Subcutaneous abdominal adipose tissue (tissue), 5 donors: Measurements from ENCODE around the gene PSAP.
"Not testable (repeated sequence)": the region's sequence is repeated elsewhere in the genome, so short reads cannot be mapped to it uniquely, and the experiment has no call there.

ENCODE experiments used
- H3K27ac ChIP-seq: one replicate; pipeline ENCODE4 v1.7.0; 2013; ENCODE audit warnings: low read depth, mild to moderate bottlenecking, inconsistent platforms, low read length, moderate library complexity
- H3K27me3 ChIP-seq, 5 donors: one replicate each; pipeline ENCODE4 v1.7.0; 2013; ENCODE audit warnings: low read length in 5 of 5, inconsistent platforms in 1 of 5; ENCODE audit not compliant: control insufficient read depth in 5 of 5, insufficient read depth in 4 of 5
- H3K36me3 ChIP-seq, 5 donors: one replicate each; pipeline ENCODE4 v1.7.0; 2013; ENCODE audit warnings: low read length in 5 of 5; ENCODE audit not compliant: control insufficient read depth in 5 of 5, insufficient read depth in 5 of 5
- H3K4me1 ChIP-seq, 5 donors: one replicate each; pipeline ENCODE4 v1.7.0; 2013; ENCODE audit warnings: low read length in 5 of 5, mild to moderate bottlenecking in 3 of 5, moderate library complexity in 1 of 5; ENCODE audit not compliant: control insufficient read depth in 5 of 5, insufficient read depth in 5 of 5
- H3K4me3 ChIP-seq, 5 donors: one replicate each; pipeline ENCODE4 v1.7.0; 2013; ENCODE audit warnings: low read length in 5 of 5, low read depth in 1 of 5
- H3K9ac ChIP-seq, 5 donors: one replicate each; pipeline ENCODE4 v1.7.0; 2013; ENCODE audit warnings: low read length in 5 of 5, mild to moderate bottlenecking in 4 of 5, moderate library complexity in 3 of 5
- H3K9me3 ChIP-seq, 5 donors: one replicate each; pipeline ENCODE4 v1.7.0; 2013; ENCODE audit warnings: low read length in 5 of 5; ENCODE audit not compliant: control insufficient read depth in 5 of 5
- donor health status: healthy.
- donor health status: healthy.
- donor health status: healthy.
- donor health status: healthy.
- donor health status: healthy.

The PSAP gene

GRCh38 chr10:71850743-71851464 is at the start of gene PSAP:
PSAP (minus strand) TSS chr10:71851251; CDS start chr10:71851221, 30 bp downstream.
- Histone ChIP-seq H3K27me3 (no peaks in the 10 kb centered on the region), H3K9ac (peak within 1 kb of the TSS; percentile 91 to 98 (median 94)), H3K9me3 (no peaks in the 10 kb centered on the region), H3K27ac (peak within 1 kb of the TSS; percentile 99), H3K4me3 (peak within 1 kb of the TSS; percentile 87 to 100 (median 97)), H3K36me3 (no peaks in the 10 kb centered on the region), H3K4me1 (peaks cover 10 to 61% (median 45%) of the 10 kb centered on the region in 5 donors)

- peaks cover 0 to 12% (median 0%) of the 10 kb centered on the region in 5 donors for H3K4me1 ChIP-seq
- no peaks in the 10 kb centered on the region for H3K36me3 ChIP-seq
- H3K9ac ChIP-seq: no peak overlapping the region
- H3K27me3 ChIP-seq: no peaks in the 10 kb centered on the region
- H3K9me3 ChIP-seq: no peaks in the 10 kb centered on the region
- H3K4me3 ChIP-seq: no peak overlapping the region
- H3K27ac ChIP-seq: no peak overlapping the region
Measured at GRCh38 chr10:71900441-71901180, 49.6 kb upstream of the PSAP start.

GRCh38 chr10:71899665-71900412 is 48.8 kb upstream of the PSAP start:
- Histone ChIP-seq H3K27me3 (no peaks in the 10 kb centered on the region), H3K4me1 (peaks cover 0 to 12% (median 0%) of the 10 kb centered on the region in 5 donors), H3K27ac (no peak overlapping the region), H3K36me3 (no peaks in the 10 kb centered on the region), H3K9ac (no peak overlapping the region), H3K9me3 (no peaks in the 10 kb centered on the region), H3K4me3 (no peak overlapping the region)

- not testable (repeated sequence) for H3K27ac ChIP-seq
Measured at GRCh38 chr10:71898346-71898745, 47.3 kb upstream of the PSAP start.

GRCh38 chr10:71893920-71894319 is 42.9 kb upstream of the PSAP start:
- Histone ChIP-seq H3K36me3 (no peaks in the 10 kb centered on the region), H3K9ac (no peak overlapping the region), H3K9me3 (no peaks in the 10 kb centered on the region), H3K27ac (no peak overlapping the region), H3K4me1 (peaks cover 3 to 36% (median 26%) of the 10 kb centered on the region in 5 donors), H3K27me3 (no peaks in the 10 kb centered on the region), H3K4me3 (no peak overlapping the region)

More at GRCh38 chr10:71898346-71898745, 47.3 kb upstream of the PSAP start:
- peaks cover 0 to 12% (median 0%) of the 10 kb centered on the region in 5 donors for H3K4me1 ChIP-seq
- H3K9me3 ChIP-seq, H3K36me3 ChIP-seq, H3K4me3 ChIP-seq, H3K9ac ChIP-seq, H3K27me3 ChIP-seq: not testable (repeated sequence)

- no peak overlapping the region for H3K4me3 ChIP-seq
- no peak overlapping the region for H3K9ac ChIP-seq
- H3K27ac ChIP-seq: no peak overlapping the region
- peaks cover 5 to 41% (median 30%) of the 10 kb centered on the region in 5 donors for H3K4me1 ChIP-seq
- no peaks in the 10 kb centered on the region for H3K27me3 ChIP-seq
- no peaks in the 10 kb centered on the region for H3K36me3 ChIP-seq
- no peaks in the 10 kb centered on the region for H3K9me3 ChIP-seq
Measured at GRCh38 chr10:71893258-71893815, 42.3 kb upstream of the PSAP start.

GRCh38 chr10:71891437-71891836 is 40.4 kb upstream of the PSAP start:
- peak overlapping the region; percentile 30 for H3K27ac ChIP-seq
- no peaks in the 10 kb centered on the region for H3K36me3 ChIP-seq
- H3K27me3 ChIP-seq: no peaks in the 10 kb centered on the region
- no peak overlapping the region for H3K4me3 ChIP-seq
- H3K4me1 ChIP-seq: peaks cover 5 to 49% (median 36%) of the 10 kb centered on the region in 5 donors
- H3K9ac ChIP-seq: no peak overlapping the region
- no peaks in the 10 kb centered on the region for H3K9me3 ChIP-seq

GRCh38 chr10:71889388-71889987 is 38.4 kb upstream of the PSAP start:
- Histone ChIP-seq H3K9me3 (no peaks in the 10 kb centered on the region), H3K36me3 (no peaks in the 10 kb centered on the region), H3K4me3 (peak overlapping the region; percentile 66 to 85 (median 73)), H3K27me3 (no peaks in the 10 kb centered on the region), H3K27ac (peak overlapping the region; percentile 86), H3K4me1 (peaks cover 5 to 49% (median 36%) of the 10 kb centered on the region in 5 donors), H3K9ac (peak overlapping the region; percentile 15 to 77 (median 68))

GRCh38 chr10:71888623-71889387 is 37.8 kb upstream of the PSAP start:
- Histone ChIP-seq H3K9ac (peak overlapping the region; percentile 46 to 77 (median 68)), H3K27me3 (no peaks in the 10 kb centered on the region), H3K9me3 (no peaks in the 10 kb centered on the region), H3K27ac (peak overlapping the region; percentile 86), H3K4me3 (peak overlapping the region; percentile 66 to 85 (median 78)), H3K36me3 (no peaks in the 10 kb centered on the region), H3K4me1 (peaks cover 5 to 49% (median 36%) of the 10 kb centered on the region in 5 donors)
